Lung (tissue), 12 donors: ENCODE measurements around the gene GGT5. TPM values are rescaled to one million over a fixed set of nuclear protein-coding genes. Genes with fewer than 3 reads are reported as not detected.

ENCODE experiments used
- ATAC-seq: fragments of 200-7000 bp; cut with Tn5 transposase; one replicate; pipeline ENCODE4 v1.9.1; 2020; ENCODE audit warnings: moderate number of reproducible peaks; ENCODE audit not compliant: insufficient read depth, low FRiP score
- DNase-seq, 3 donors: peaks; one replicate each; pipeline ENCODE4 v3.0.0-alpha.2; 2013 to 2017
- H3K27ac ChIP-seq, 2 donors: one replicate each; pipeline ENCODE4 v1.5.1; 2013; ENCODE audit warnings: mild to moderate bottlenecking in 2 of 2, moderate library complexity in 2 of 2, control low read depth in 1 of 2, inconsistent platforms in 1 of 2, low read depth in 1 of 2, low read length in 1 of 2
- H3K27me3 ChIP-seq, 3 donors: one replicate each; pipeline ENCODE4 v1.5.1; 2013; ENCODE audit warnings: low read length in 2 of 3; ENCODE audit not compliant: control insufficient read depth in 3 of 3, insufficient read depth in 3 of 3
- H3K36me3 ChIP-seq, 4 donors: one replicate each; pipeline ENCODE4 v1.5.1; 2013; ENCODE audit warnings: low read length in 4 of 4, mild to moderate bottlenecking in 1 of 4, moderate library complexity in 1 of 4; ENCODE audit not compliant: control insufficient read depth in 4 of 4, insufficient read depth in 4 of 4
- H3K4me1 ChIP-seq, 5 donors: one replicate each; pipeline ENCODE4 v1.5.1; 2013; ENCODE audit warnings: low read length in 5 of 5, mild to moderate bottlenecking in 2 of 5, moderate library complexity in 1 of 5; ENCODE audit not compliant: control insufficient read depth in 5 of 5, insufficient read depth in 5 of 5
- H3K4me3 ChIP-seq: one replicate; pipeline ENCODE4 v1.5.1; 2013; ENCODE audit warnings: mild to moderate bottlenecking, control low read depth, moderate library complexity
- H3K9ac ChIP-seq, 2 donors: one replicate each; pipeline ENCODE4 v1.5.1; 2013; ENCODE audit warnings: low read length in 2 of 2, control low read depth in 1 of 2; ENCODE audit not compliant: insufficient read depth in 1 of 2
- H3K9me3 ChIP-seq, 4 donors: one replicate each; pipeline ENCODE4 v1.5.1; 2013; ENCODE audit warnings: low read length in 3 of 4, mild to moderate bottlenecking in 1 of 4, moderate library complexity in 1 of 4; ENCODE audit not compliant: control insufficient read depth in 4 of 4, insufficient read depth in 3 of 4
- WGBS, 2 donors: extraction: QIAGEN DNeasy Blood & Tissue Kit; methylation state at CpG; one replicate each; pipeline ENCODE4 v1.1.7; 2013; 5-methylcytosine and 5-hydroxymethylcytosine counted together
- polyA plus RNA-seq, 2 donors: library from polyadenylated mRNA; stranded (reverse); fragments of 200-250 nt; gene quantifications; one replicate each; pipeline ENCODE4 v1.2.1, GENCODE V29; 2013
- total RNA-seq, 2 donors: library from RNA; depleted of rRNA in 1 of 2; stranded (reverse); fragments of >200 nt in 1 of 2; gene quantifications; one replicate each; pipeline ENCODE4 v1.2.1, GENCODE V29; 2014 to 2021
- TF ChIP-seq, protein P1 (sequence below): IDR thresholded peaks from 2 replicates; pipeline ENCODE4 v1.5.1; 2012; ENCODE audit warnings: mild to moderate bottlenecking; ENCODE audit errors: control extremely low read depth, extremely low read depth
- donor health status: control.
- donor health status: control.
- donor health status: Bipolar disorder and iron deficiency.
- donor health status: healthy.
- donor health status: DM: yes; HTN: yes; CAD: no.

The GGT5 gene
- total and polyA plus RNA-seq, 4 donors, result 9.8 to 92.0 (median 54.7) TPM

DNA sequence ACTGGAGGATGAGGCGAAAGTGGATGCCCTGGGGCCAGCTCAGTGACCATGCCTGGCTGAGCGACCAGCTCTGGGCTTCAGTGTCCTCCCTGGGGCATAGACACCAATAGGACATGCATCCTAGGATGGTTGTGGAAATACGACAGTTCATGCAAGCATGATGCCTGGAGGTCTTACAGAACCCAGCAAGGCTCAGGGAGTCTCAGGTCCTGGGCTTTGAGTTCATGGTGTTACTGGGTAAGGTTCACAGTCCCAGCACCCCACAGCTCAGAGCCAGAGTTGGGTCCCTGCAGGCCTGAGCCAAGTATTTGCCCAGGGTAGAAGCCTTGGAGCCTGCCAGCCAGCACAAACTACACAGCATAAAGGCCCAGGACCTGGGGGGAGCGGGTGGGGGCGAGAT, 67.8 kb downstream of the GGT5 start:
- no peak for DNase-seq
- Histone ChIP-seq H3K9ac (no peak overlapping the region), H3K4me1 (peaks cover 0 to 3% (median 0%) of the 10 kb centered on the region in 5 donors), H3K9me3 (no peaks in the 10 kb centered on the region), H3K4me3 (no peak overlapping the region), H3K27ac (peak overlapping the region in 1 of 2 donors; percentile 1), H3K36me3 (peaks cover 0 to 43% (median 20%) of the 10 kb centered on the region in 4 donors), H3K27me3 (no peaks in the 10 kb centered on the region)
- WGBS, 2 donors, result 94 to 96% methylated on average over 5 of the region's 5 CpGs
- TF ChIP-seq, protein P1, sequence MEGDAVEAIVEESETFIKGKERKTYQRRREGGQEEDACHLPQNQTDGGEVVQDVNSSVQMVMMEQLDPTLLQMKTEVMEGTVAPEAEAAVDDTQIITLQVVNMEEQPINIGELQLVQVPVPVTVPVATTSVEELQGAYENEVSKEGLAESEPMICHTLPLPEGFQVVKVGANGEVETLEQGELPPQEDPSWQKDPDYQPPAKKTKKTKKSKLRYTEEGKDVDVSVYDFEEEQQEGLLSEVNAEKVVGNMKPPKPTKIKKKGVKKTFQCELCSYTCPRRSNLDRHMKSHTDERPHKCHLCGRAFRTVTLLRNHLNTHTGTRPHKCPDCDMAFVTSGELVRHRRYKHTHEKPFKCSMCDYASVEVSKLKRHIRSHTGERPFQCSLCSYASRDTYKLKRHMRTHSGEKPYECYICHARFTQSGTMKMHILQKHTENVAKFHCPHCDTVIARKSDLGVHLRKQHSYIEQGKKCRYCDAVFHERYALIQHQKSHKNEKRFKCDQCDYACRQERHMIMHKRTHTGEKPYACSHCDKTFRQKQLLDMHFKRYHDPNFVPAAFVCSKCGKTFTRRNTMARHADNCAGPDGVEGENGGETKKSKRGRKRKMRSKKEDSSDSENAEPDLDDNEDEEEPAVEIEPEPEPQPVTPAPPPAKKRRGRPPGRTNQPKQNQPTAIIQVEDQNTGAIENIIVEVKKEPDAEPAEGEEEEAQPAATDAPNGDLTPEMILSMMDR, result no peak
- ATAC-seq, result no peak

DNA sequence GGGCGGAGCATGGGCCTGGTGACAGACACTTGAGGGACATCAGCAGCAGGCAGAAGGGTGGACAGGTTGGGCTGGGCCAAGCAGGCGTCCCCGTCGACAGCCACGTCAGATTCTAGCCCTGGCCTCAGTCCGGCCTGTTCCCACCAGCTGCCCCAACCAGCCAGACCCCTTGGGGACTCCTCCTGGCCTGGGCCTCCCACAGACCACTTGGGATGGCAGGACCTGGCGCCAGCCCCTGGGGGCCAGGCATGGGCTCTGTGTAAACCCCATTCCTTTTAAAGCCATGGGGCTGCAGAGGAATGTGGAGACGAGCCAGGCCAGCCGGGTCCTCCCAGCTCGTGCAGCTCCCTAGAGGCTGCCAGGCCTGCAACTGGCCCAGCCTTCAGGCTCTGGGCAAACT, 68.3 kb downstream of the GGT5 start:
- Histone ChIP-seq H3K4me1 (peaks cover 0 to 3% (median 0%) of the 10 kb centered on the region in 5 donors), H3K4me3 (no peak overlapping the region), H3K9me3 (no peaks in the 10 kb centered on the region), H3K27ac (peak overlapping the region; percentile 1 to 4), H3K36me3 (peaks cover 0 to 47% (median 23%) of the 10 kb centered on the region in 4 donors), H3K9ac (no peak overlapping the region), H3K27me3 (no peaks in the 10 kb centered on the region)
- DNase-seq (no peak), ATAC-seq (no peak)
- 85 to 95% methylated on average over 10 of the region's 10 CpGs for WGBS, 2 donors
- TF ChIP-seq, protein P1, result no peak

DNA sequence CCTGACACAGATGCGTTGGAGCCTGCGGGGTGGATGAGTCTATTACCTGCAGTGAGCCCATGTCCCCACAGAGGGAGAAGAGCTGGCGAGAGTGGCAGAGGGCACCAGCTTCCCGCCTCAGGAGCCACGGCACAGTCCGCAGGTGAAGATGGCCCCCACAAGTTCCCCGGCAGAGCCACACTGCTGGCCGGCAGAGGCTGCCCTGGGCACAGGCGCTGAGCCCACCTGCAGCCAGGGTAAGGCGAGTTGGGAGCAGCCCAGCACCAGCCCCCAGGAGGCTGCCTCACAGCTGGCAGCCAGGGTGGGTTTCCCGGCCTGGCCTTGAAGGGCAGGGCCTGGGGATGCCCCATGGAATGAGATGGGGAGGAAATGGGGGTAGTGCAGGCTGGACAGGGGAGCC, 68.8 kb downstream of the GGT5 start:
- no peak overlapping the region for H3K27ac ChIP-seq

More for the DNA sequence above, 68.8 kb downstream of the GGT5 start:
- TF ChIP-seq, protein P1, result no peak
- no peak for DNase-seq
- Histone ChIP-seq H3K4me3 (no peak overlapping the region), H3K4me1 (peaks cover 0 to 2% (median 0%) of the 10 kb centered on the region in 5 donors), H3K9me3 (no peaks in the 10 kb centered on the region), H3K36me3 (peaks cover 0 to 52% (median 25%) of the 10 kb centered on the region in 4 donors), H3K27me3 (no peaks in the 10 kb centered on the region), H3K9ac (no peak overlapping the region)
- WGBS, 2 donors, result 89 to 93% methylated on average over 11 of the region's 11 CpGs
- ATAC-seq, result no peak
